GM18873 (cell line): ENCODE results near the gene FOXP1.

Source experiments
- ATAC-seq: cut with Tn5 transposase; IDR thresholded peaks from one replicate; pipeline ENCODE4 v1.9.1; 2021; ENCODE audit warnings: mild to moderate bottlenecking, moderate library complexity, moderate number of reproducible peaks; ENCODE audit not compliant: unreplicated experiment, low FRiP score

Gene FOXP1

GRCh38 chr3:70930066-70930465, 653.5 kb downstream of the FOXP1 start:
- no peak for ATAC-seq

- no peak for ATAC-seq
These were observed 656.3 kb downstream of the FOXP1 start for GRCh38 chr3:70927239-70927638.

GRCh38 chr3:70926835-70927234, 656.7 kb downstream of the FOXP1 start:
- no peak for ATAC-seq

- no peak for ATAC-seq
These were observed 663.9 kb downstream of the FOXP1 start for GRCh38 chr3:70919661-70920060.

- no peak for ATAC-seq
These were observed 664.4 kb downstream of the FOXP1 start for GRCh38 chr3:70919091-70919490.

GRCh38 chr3:70916375-70917055, 667.0 kb downstream of the FOXP1 start:
- ATAC-seq = no peak

- ATAC-seq = no peak
These were observed 668.7 kb downstream of the FOXP1 start for GRCh38 chr3:70914862-70915261.

- ATAC-seq = no peak
These were observed 671.8 kb downstream of the FOXP1 start for GRCh38 chr3:70911719-70912118.

- no peak for ATAC-seq
These were observed 678.0 kb downstream of the FOXP1 start for GRCh38 chr3:70905491-70905890.
